A549 (cell line): ENCODE results near the gene TRAPPC12. TPM values are rescaled to one million over a fixed set of nuclear protein-coding genes. Genes with fewer than 3 reads are reported as not detected.
A peak's percentile ranks its signal among the peaks of the same experiment; 100 is the strongest.

ENCODE experiments used
- ATAC-seq, 2 experiments: fragments of 200-7000 bp in 1 of 2; fragments of >200 bp in 1 of 2; cut with Nextera tagmentation in 1 of 2; cut with Tn5 transposase in 1 of 2; 3 replicates each; pipeline versions ENCODE4 v1.8.0 to v1.9.1; 2018 to 2020; ENCODE audit warnings: mild to moderate bottlenecking in 1 of 2, moderate library complexity in 1 of 2
- CTCF ChIA-PET: fragments of 300-600 bp; sonication (Branson Sonifier 250); formaldehyde crosslinking; extraction: SDS; loops from one replicate; lab custom pipeline; 2021; ENCODE audit warnings: antibody characterized with exemption, inconsistent platforms; lab: Yijun Ruan, JAX
- POLR2A ChIA-PET: fragments of 350-600 bp; formaldehyde crosslinking; extraction: SDS; loops from one replicate; lab custom pipeline; 2021; ENCODE audit warnings: antibody characterized with exemption, inconsistent platforms; lab: Yijun Ruan, JAX
- DNase-seq, 2 experiments: peaks; one replicate each; pipeline versions ENCODE4 v3.0.0 to v3.0.0-alpha.2; 2011 to 2016; ENCODE audit warnings: low read depth in 1 of 2, low spot score in 1 of 2
- FAIRE-seq: peaks from 2 replicates; lab custom pipeline; 2011; peaks lifted over from hg19 to GRCh38; lab: Jason Lieb, UNC
- H3K27ac ChIP-seq, 2 experiments: fragments of >200 bp; sonication (Bioruptor Twin); formaldehyde crosslinking; 3 replicates each; pipeline ENCODE4 v1.5.1; 2016 to 2017
- H3K4me1 ChIP-seq: fragments of >200 bp; sonication (Bioruptor Twin); formaldehyde crosslinking; 3 replicates; pipeline ENCODE4 v1.6.1; 2016
- H3K4me2 ChIP-seq: fragments of >200 bp; sonication (Bioruptor Twin); formaldehyde crosslinking; 3 replicates; pipeline ENCODE4 v1.6.1; 2016
- H3K4me3 ChIP-seq: fragments of >200 bp; sonication (Bioruptor Twin); formaldehyde crosslinking; 3 replicates; pipeline ENCODE4 v1.5.1; 2016
- H3K9me3 ChIP-seq: fragments of >200 bp; sonication (Bioruptor Twin); formaldehyde crosslinking; 3 replicates; pipeline ENCODE4 v1.6.1; 2016
- BHLHE40 ChIP-seq: IDR thresholded peaks from 2 replicates; pipeline ENCODE4 v1.6.1; 2012; ENCODE audit warnings: low read depth, low read length, inconsistent platforms
- CBX2 ChIP-seq: fragments of 200-600 bp; sonication (generic); IDR thresholded peaks from 2 replicates; pipeline ENCODE4 v1.6.1; 2016; ENCODE audit warnings: low read depth, mild to moderate bottlenecking, borderline replicate concordance
- CBX8 ChIP-seq: fragments of 200-600 bp; sonication (generic); IDR thresholded peaks from 2 replicates; pipeline ENCODE4 v1.6.1; 2016
- CEBPB ChIP-seq, 2 experiments: fragments of >200 bp in 1 of 2; sonication (Bioruptor Twin) in 1 of 2; formaldehyde crosslinking in 1 of 2; IDR thresholded peaks; 2 replicates each; pipeline ENCODE4 v1.6.1; 2012 to 2016
- CHD4 ChIP-seq: fragments of 200-600 bp; sonication (generic); IDR thresholded peaks from 2 replicates; pipeline ENCODE4 v1.6.1; 2016; ENCODE audit warnings: antibody characterized with exemption, mild to moderate bottlenecking, borderline replicate concordance
- EHMT2 ChIP-seq: fragments of 200-600 bp; sonication (generic); IDR thresholded peaks from 2 replicates; pipeline ENCODE4 v1.6.1; 2016; ENCODE audit warnings: antibody characterized with exemption, low read depth, mild to moderate bottlenecking, moderate library complexity
- EP300 ChIP-seq, 2 experiments: fragments of >200 bp; sonication (Bioruptor Twin); formaldehyde crosslinking; IDR thresholded peaks; 2 replicates in 1 of 2; 3 replicates in 1 of 2; pipeline ENCODE4 v1.6.1; 2016 to 2017
- ESRRA ChIP-seq: fragments of 150-350 bp; IDR thresholded peaks from 2 replicates; pipeline ENCODE4 v1.6.1; 2014; ENCODE audit warnings: mild to moderate bottlenecking, low read length, borderline replicate concordance
- FOSB ChIP-seq: fragments of 250-450 bp; sonication (Bioruptor Pico); IDR thresholded peaks from 2 replicates; pipeline ENCODE4 v1.5.0; 2020; ENCODE audit warnings: mild to moderate bottlenecking, moderate library complexity
- FOXS1 ChIP-seq: fragments of 250-450 bp; sonication (Bioruptor Pico); IDR thresholded peaks from 2 replicates; pipeline ENCODE4 v1.5.0; 2020; ENCODE audit warnings: mild to moderate bottlenecking, moderate library complexity
- HMGXB4 ChIP-seq: fragments of 250-450 bp; sonication (Bioruptor Pico); IDR thresholded peaks from 2 replicates; pipeline ENCODE4 v1.5.0; 2021; ENCODE audit warnings: mild to moderate bottlenecking, moderate library complexity, borderline replicate concordance
- HOXB13 ChIP-seq: fragments of 250-450 bp; sonication (Bioruptor Pico); IDR thresholded peaks from 2 replicates; pipeline ENCODE4 v1.5.0; 2020; ENCODE audit warnings: low read depth, mild to moderate bottlenecking, moderate library complexity
- HOXB5 ChIP-seq: fragments of 250-450 bp; sonication (Bioruptor Pico); IDR thresholded peaks from 2 replicates; pipeline ENCODE4 v1.5.0; 2020; ENCODE audit warnings: mild to moderate bottlenecking, moderate library complexity
- JUN ChIP-seq, 2 experiments: fragments of >200 bp; sonication (Bioruptor Twin); formaldehyde crosslinking; IDR thresholded peaks; 2 replicates in 1 of 2; 3 replicates in 1 of 2; pipeline ENCODE4 v1.6.1; 2016 to 2017
- KDM1A ChIP-seq: fragments of 200-600 bp; sonication (generic); IDR thresholded peaks from 2 replicates; pipeline ENCODE4 v1.6.1; 2016; ENCODE audit warnings: low read depth, mild to moderate bottlenecking
- KDM5A ChIP-seq: fragments of 200-600 bp; sonication (generic); IDR thresholded peaks from 2 replicates; pipeline ENCODE4 v1.6.1; 2016; ENCODE audit warnings: antibody characterized with exemption, mild to moderate bottlenecking
- MAFK ChIP-seq: fragments of 450-650 bp; IDR thresholded peaks from 2 replicates; pipeline ENCODE4 v1.6.1; 2014; ENCODE audit not compliant: partially characterized antibody
- MAZ ChIP-seq: fragments of 150-350 bp; IDR thresholded peaks from 2 replicates; pipeline ENCODE4 v1.6.1; 2014; ENCODE audit warnings: antibody characterized with exemption, low read depth, low read length, borderline replicate concordance
- MYC ChIP-seq: IDR thresholded peaks from 2 replicates; pipeline ENCODE4 v1.6.1; 2012; ENCODE audit warnings: mild to moderate bottlenecking, inconsistent platforms, low read length, improper control_type of control experiment, borderline replicate concordance
- NR3C1 ChIP-seq: fragments of >200 bp; sonication (Bioruptor Twin); formaldehyde crosslinking; IDR thresholded peaks from 3 replicates; pipeline ENCODE4 v1.6.1; 2017
- PHF8 ChIP-seq: fragments of 200-600 bp; sonication (generic); IDR thresholded peaks from 2 replicates; pipeline ENCODE4 v1.6.1; 2016; ENCODE audit warnings: low read depth, mild to moderate bottlenecking, antibody characterized with exemption, moderate library complexity, borderline replicate concordance
- POLR2A ChIP-seq: IDR thresholded peaks from 2 replicates; pipeline ENCODE4 v1.6.1; 2012; ENCODE audit warnings: mild to moderate bottlenecking, low read length
- RAD21 ChIP-seq, 2 experiments: fragments of >200 bp in 1 of 2; sonication (Bioruptor Twin) in 1 of 2; formaldehyde crosslinking in 1 of 2; IDR thresholded peaks in 1 of 2; conservative IDR thresholded peaks in 1 of 2; 2 replicates in 1 of 2; 3 replicates in 1 of 2; pipeline ENCODE4 v1.6.1; 2012 to 2018; ENCODE audit warnings: inconsistent platforms in 1 of 2
- RARB ChIP-seq: fragments of 250-450 bp; sonication (Bioruptor Pico); IDR thresholded peaks from 2 replicates; pipeline ENCODE4 v1.8.0; 2021; ENCODE audit warnings: mild to moderate bottlenecking, moderate library complexity
- RFX5 ChIP-seq: fragments of 450-650 bp; IDR thresholded peaks from 2 replicates; pipeline ENCODE4 v1.7.1; 2014; ENCODE audit warnings: antibody characterized with exemption, mild to moderate bottlenecking, moderate library complexity
- RNF2 ChIP-seq: fragments of 200-600 bp; sonication (generic); IDR thresholded peaks from 2 replicates; pipeline ENCODE4 v1.6.1; 2016; ENCODE audit warnings: low read depth, mild to moderate bottlenecking, antibody characterized with exemption, moderate library complexity, borderline replicate concordance
- SMC3 ChIP-seq: fragments of >200 bp; sonication (Bioruptor Twin); formaldehyde crosslinking; IDR thresholded peaks from 3 replicates; pipeline ENCODE4 v1.6.1; 2018; ENCODE audit warnings: inconsistent platforms
- SREBF2 ChIP-seq: fragments of 450-650 bp; IDR thresholded peaks from 2 replicates; pipeline ENCODE4 v1.6.1; 2014; ENCODE audit warnings: mild to moderate bottlenecking, moderate library complexity
- TP53 ChIP-seq: fragments of 250-450 bp; sonication (Bioruptor Pico); IDR thresholded peaks from 2 replicates; pipeline ENCODE4 v1.5.0; 2021; ENCODE audit warnings: mild to moderate bottlenecking, moderate library complexity
- ZFP36 ChIP-seq: fragments of 450-650 bp; IDR thresholded peaks from 2 replicates; pipeline ENCODE4 v1.6.1; 2014; ENCODE audit warnings: borderline replicate concordance; ENCODE audit not compliant: partially characterized antibody
- WGBS: methylation state at CpG from one replicate; pipeline ENCODE4 v1.1.6; 2017; ENCODE audit errors: missing lambda C conversion rate; 5-methylcytosine and 5-hydroxymethylcytosine counted together
- polyA minus RNA-seq: library from RNA; depleted of rRNA, polyadenylated mRNA; stranded (reverse); fragments of >200 nt; gene quantifications from 2 replicates; pipeline ENCODE4 v1.2.3, GENCODE V29; 2011; rRNA and poly(A)+ RNA removed
- polyA plus RNA-seq, 4 experiments: library from polyadenylated mRNA; depleted of rRNA in 3 of 4; stranded (reverse); fragments of >200 nt; fragmentation: RNase III in 1 of 4; extraction: RNeasy Plus Mini Kit Qiagen cat#74134 plus additional on column Dnase treatment in 1 of 4; gene quantifications; 2 replicates in 3 of 4; 3 replicates in 1 of 4; pipeline ENCODE4 v1.2.3, GENCODE V29; 2011 to 2017
- TF ChIP-seq, protein P1 (sequence below): IDR thresholded peaks from 2 replicates; pipeline ENCODE4 v1.6.1; 2012
- TF ChIP-seq, protein P2 (sequence below): IDR thresholded peaks from 2 replicates; pipeline ENCODE4 v1.6.1; 2012; ENCODE audit warnings: low read depth, borderline replicate concordance
- TF ChIP-seq, protein P3 (sequence below): fragments of >200 bp; sonication (Bioruptor Twin); formaldehyde crosslinking; IDR thresholded peaks from 3 replicates; pipeline ENCODE4 v1.6.1; 2016
- TF ChIP-seq, protein P4 (sequence below): fragments of 150-350 bp; IDR thresholded peaks from 2 replicates; pipeline ENCODE4 v1.6.1; 2014; ENCODE audit warnings: low read depth, mild to moderate bottlenecking, low read length
- TF ChIP-seq, protein P5 (sequence below): fragments of >200 bp; sonication (Bioruptor Twin); formaldehyde crosslinking; IDR thresholded peaks from 2 replicates; pipeline ENCODE4 v1.6.1; 2016

Gene TRAPPC12
- polyA plus RNA-seq (2011; rRNA removed) (55.0 and 71.8 TPM in 2 replicates), polyA plus RNA-seq (2017; fragmentation: RNase III; extraction: RNeasy Plus Mini Kit Qiagen cat#74134 plus additional on column Dnase treatment) (42.3 to 49.3 TPM (median 44.2 TPM) in 3 replicates), polyA minus RNA-seq (84.2 and 127 TPM in 2 replicates)
- polyA plus RNA-seq (2012; cell fraction: cytosol; rRNA removed) = 70.2 and 70.5 TPM in 2 replicates
- polyA plus RNA-seq (2012; cell fraction: nucleus; rRNA removed) = 127 and 175 TPM in 2 replicates

GRCh38 chr2:3379647-3380534 lies at the start of gene TRAPPC12:
TRAPPC12 (plus strand) TSS chr2:3379694; CDS start chr2:3387624, 7,930 bp downstream.
- CTCF ChIA-PET = interaction anchor here (0.6 to 3.6 kb wide), 9 partner anchors 9 to 195 kb away, joined by 3 to 18 read pairs (median 3); no protein-coding TSS in a partner anchor
- FAIRE-seq (no peak), DNase-seq (peak; percentile 90 to 96), ATAC-seq (peak; percentile 81 to 88)
- peaks cover 23% of the 10 kb centered on the region for H3K4me1 ChIP-seq
- peak within 1 kb of the TSS; percentile 91 for H3K4me2 ChIP-seq
- H3K9me3 ChIP-seq = no peaks in the 10 kb centered on the region
- H3K27ac ChIP-seq = peak within 1 kb of the TSS; percentile 88 to 96
- POLR2A ChIA-PET = interaction anchor here (0.6 to 1.3 kb wide), 5 partner anchors 22 to 178 kb away, joined by 3 to 4 read pairs (median 4); partner anchors contain the start of gene RNASEH1
- peak within 1 kb of the TSS; percentile 81 for H3K4me3 ChIP-seq
- WGBS = under 1% methylated on average over 29 of the region's 61 CpGs
- TF ChIP-seq CBX2 (no peak), CBX8 (no peak), CHD4 (no peak), RAD21 (conservative IDR thresholded peaks at IDR 0.05 in 1 of 2, IDR thresholded peaks at IDR 0.05 in 1 of 2) (0 out of 5 replicates have a peak, but pooled peaks of 1 of the 2 experiments have one; percentile 16), ZFP36 (no peak), FOSB (CRISPR knock-in tag) (no peak), RNF2 (no peak), RARB (CRISPR knock-in tag) (no peak), HMGXB4 (CRISPR knock-in tag) (peak; percentile 83; the same call in 1 of the 2 replicates), PHF8 (peak; percentile 97), HOXB5 (CRISPR knock-in tag) (peak; percentile 65; the same call in 1 of the 2 replicates), BHLHE40 (no peak), HOXB13 (CRISPR knock-in tag) (no peak), MYC (peak; percentile 36; the same call in 1 of the 2 replicates), EHMT2 (no peak), JUN (IDR thresholded peaks at IDR 0.05) (peak; percentile 90 to 91), KDM1A (no peak), MAZ (no peak), MAFK (no peak), POLR2A (peak; percentile 88), ESRRA (no peak), SMC3 (peak; percentile 19; the same call in 2 of the 3 replicates), EP300 (IDR thresholded peaks at IDR 0.05) (no peak), TP53 (no peak), CEBPB (IDR thresholded peaks at IDR 0.05) (peak in 1 of 2 experiments; percentile 25; a peak in 1 of 4 replicates), SREBF2 (no peak), KDM5A (peak; percentile 55), RFX5 (no peak), FOXS1 (CRISPR knock-in tag) (no peak), NR3C1 (no peak)
- TF ChIP-seq, protein P1, sequence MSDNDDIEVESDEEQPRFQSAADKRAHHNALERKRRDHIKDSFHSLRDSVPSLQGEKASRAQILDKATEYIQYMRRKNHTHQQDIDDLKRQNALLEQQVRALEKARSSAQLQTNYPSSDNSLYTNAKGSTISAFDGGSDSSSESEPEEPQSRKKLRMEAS = peak; percentile 64
- TF ChIP-seq, protein P2, sequence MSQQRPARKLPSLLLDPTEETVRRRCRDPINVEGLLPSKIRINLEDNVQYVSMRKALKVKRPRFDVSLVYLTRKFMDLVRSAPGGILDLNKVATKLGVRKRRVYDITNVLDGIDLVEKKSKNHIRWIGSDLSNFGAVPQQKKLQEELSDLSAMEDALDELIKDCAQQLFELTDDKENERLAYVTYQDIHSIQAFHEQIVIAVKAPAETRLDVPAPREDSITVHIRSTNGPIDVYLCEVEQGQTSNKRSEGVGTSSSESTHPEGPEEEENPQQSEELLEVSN = peak; percentile 13; the same call in 1 of the 2 replicates
- TF ChIP-seq, protein P3, sequence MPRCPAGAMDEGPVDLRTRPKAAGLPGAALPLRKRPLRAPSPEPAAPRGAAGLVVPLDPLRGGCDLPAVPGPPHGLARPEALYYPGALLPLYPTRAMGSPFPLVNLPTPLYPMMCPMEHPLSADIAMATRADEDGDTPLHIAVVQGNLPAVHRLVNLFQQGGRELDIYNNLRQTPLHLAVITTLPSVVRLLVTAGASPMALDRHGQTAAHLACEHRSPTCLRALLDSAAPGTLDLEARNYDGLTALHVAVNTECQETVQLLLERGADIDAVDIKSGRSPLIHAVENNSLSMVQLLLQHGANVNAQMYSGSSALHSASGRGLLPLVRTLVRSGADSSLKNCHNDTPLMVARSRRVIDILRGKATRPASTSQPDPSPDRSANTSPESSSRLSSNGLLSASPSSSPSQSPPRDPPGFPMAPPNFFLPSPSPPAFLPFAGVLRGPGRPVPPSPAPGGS = peak; percentile 90; the same call in 1 of the 3 replicates
- TF ChIP-seq, protein P4, sequence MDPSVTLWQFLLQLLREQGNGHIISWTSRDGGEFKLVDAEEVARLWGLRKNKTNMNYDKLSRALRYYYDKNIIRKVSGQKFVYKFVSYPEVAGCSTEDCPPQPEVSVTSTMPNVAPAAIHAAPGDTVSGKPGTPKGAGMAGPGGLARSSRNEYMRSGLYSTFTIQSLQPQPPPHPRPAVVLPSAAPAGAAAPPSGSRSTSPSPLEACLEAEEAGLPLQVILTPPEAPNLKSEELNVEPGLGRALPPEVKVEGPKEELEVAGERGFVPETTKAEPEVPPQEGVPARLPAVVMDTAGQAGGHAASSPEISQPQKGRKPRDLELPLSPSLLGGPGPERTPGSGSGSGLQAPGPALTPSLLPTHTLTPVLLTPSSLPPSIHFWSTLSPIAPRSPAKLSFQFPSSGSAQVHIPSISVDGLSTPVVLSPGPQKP = no peak
- TF ChIP-seq, protein P5, sequence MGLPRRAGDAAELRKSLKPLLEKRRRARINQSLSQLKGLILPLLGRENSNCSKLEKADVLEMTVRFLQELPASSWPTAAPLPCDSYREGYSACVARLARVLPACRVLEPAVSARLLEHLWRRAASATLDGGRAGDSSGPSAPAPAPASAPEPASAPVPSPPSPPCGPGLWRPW = no peak
